LNCAP (cell line): ENCODE data around the gene AKR1C2.

Source experiments
- CTCF ChIP-seq: fragments of 450-650 bp; IDR thresholded peaks from 2 replicates; pipeline ENCODE4 v1.5.1; 2017; ENCODE audit warnings: mild to moderate bottlenecking

Gene AKR1C2

GRCh38 chr10:5040781-5041470 is 37.3 kb upstream of the AKR1C2 start:
- TF ChIP-seq CTCF = no peak

- no peak for TF ChIP-seq CTCF
Measured at GRCh38 chr10:5040010-5040673, 36.5 kb upstream of the AKR1C2 start.

- TF ChIP-seq CTCF = no peak
Measured at GRCh38 chr10:5038733-5039132, 35.1 kb upstream of the AKR1C2 start.

DNA sequence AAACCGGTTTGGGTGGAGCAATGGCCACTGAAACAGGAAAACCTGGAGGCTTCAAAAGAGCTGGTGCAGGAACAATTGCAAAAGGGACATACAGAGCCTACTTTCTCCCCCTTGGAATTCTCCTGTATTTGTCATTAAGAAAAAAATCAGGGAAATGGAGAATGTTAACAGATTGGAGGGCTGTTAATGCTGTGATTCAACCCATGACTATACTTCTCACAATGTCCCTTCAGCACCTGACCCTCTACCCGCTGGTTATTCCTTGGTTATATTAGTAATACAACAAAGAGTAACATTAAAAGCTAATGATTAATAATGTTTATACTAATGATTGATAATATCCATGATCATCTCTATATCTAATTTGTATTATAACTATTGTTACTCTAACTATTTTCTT is 34.4 kb upstream of the AKR1C2 start:
- no peak for TF ChIP-seq CTCF

DNA sequence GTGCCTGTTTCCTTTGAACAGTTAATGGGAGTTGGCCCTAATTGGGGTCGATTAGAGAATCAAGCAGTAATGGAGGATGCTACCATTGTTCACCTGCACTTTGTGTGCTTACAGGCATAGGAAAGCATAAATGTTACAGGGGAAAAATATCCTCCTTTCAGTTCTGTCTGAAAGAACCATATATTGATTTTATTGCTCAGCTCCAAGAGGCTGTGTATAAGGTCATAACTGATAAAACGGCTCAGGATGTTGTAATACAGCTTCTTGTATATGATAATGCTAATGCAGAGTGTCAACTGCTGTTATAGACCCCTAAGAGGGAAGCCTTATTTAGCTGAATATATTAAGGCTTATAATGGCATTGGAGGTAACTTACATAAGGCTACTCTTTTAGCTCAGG is 32.9 kb upstream of the AKR1C2 start:
- no peak for TF ChIP-seq CTCF

GRCh38 chr10:5035356-5035755 is 31.7 kb upstream of the AKR1C2 start:
- TF ChIP-seq CTCF = no peak

- no peak for TF ChIP-seq CTCF
Measured at GRCh38 chr10:5034588-5034987, 30.9 kb upstream of the AKR1C2 start.
